ENCODE results near the gene NMT1.

NMT1 gene

DNA sequence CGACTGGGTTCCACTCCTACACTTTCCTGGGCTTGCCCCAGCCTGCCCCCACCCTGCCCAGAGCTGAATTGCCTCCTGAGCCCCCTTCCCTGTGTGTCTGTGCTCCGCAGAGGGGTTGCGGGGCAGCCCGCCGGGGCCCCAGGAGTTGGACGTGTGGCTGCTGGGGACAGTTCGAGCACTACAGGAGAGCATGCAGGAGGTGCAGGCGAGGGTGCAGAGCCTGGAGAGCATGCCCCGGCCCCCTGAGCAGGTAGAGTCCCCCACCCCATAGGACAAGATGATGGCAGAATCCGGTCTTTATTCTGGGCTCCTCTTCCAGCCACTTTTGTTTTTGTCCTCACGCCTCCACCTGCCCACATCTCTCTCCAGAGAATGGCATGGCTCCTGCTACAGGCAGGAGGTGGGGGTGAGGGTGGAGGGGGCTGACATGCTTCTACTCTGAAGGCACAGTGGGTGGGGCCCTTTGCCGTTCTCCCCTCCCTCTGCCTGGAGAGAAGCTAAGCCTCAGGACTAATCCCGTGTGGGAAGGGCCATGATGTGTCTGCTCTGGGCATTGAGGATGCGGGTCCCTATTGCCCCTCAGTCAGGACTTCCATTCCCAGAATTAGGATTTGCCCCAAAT lies 77.9 kb downstream of the NMT1 start:
- DNase-seq, result no peak

DNA sequence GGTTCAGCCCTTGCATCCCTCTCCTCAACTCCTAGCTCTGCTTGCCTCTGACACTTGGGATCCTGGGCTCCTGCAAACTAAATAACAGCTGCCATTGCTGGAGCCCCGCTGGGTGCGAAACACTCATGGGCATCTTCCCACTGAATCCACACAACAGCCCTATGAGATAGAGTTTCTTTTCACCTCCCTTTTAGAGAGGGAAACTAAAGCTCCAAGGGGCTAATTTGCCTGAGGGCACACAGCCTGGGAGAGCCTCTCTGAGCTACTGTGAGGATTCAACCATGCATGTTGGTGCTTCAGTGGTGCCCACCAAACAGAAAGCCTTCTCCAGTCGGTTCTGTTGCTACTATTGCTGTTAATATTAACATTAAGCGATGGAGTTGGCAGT lies 78.4 kb downstream of the NMT1 start:
- no peak for DNase-seq

GRCh38 chr17:45143094-45143670 lies 82.1 kb downstream of the NMT1 start:
- no peak for DNase-seq

GRCh38 chr17:45143767-45144198 lies 82.7 kb downstream of the NMT1 start:
- DNase-seq, result no peak

- no peak for DNase-seq
Observed at GRCh38 chr17:45144199-45145034, 83.3 kb downstream of the NMT1 start.

DNA sequence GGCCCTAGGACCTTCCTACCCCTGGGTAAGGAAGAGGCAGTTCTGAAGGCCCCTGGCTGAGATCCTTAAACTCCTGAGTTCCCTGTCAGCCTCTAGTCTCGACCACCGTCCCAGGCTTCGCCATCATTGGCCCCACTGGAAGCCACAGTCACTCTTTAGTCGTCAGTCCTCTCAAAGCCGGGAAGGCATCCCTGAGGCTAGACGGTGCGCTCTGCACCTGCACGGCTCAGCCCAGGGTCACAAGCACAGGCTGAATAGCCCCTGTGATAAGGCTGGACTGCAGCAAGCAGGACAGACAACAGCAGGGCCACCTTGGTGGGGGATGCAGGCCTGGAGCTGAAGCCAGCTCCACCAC lies 83.9 kb downstream of the NMT1 start:
- no peak for DNase-seq

DNA sequence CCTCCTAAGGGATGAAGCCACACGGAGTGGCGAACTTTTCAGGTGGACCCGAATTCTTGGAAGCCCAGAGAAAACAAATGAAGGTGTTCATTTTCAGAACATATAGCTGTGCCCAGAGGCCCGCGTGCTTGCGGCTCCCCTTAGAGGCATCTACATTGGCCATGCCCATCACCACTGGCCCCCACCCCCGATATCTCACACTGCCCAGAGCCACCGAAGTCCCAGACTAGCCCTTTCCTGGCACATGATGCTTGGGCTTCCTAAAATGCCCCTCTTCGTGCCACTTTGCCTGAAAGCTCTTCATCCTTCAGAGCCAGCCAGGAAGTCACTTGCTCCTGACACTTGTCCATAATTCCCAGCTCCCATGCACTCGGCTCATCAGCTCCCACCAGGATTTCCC lies 85.0 kb downstream of the NMT1 start:
- DNase-seq, result no peak

DNA sequence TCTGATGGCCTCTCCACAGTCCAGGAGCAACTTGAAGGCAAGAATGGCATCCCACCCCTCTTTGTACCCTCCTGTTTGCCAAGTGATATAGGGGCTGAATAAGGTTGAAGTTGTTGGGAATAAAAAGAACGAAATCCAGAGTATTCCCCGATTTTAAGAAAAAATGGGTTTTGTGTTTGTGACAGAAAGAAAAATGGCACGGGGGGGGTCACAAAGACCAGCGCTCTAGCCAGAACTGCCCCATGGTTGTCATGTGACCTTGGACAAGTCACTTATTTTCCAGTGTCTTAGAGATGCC lies 85.4 kb downstream of the NMT1 start:
- DNase-seq, result no peak

GRCh38 chr17:45146890-45147580 lies 85.9 kb downstream of the NMT1 start:
- peak; percentile 74 for DNase-seq

DNA sequence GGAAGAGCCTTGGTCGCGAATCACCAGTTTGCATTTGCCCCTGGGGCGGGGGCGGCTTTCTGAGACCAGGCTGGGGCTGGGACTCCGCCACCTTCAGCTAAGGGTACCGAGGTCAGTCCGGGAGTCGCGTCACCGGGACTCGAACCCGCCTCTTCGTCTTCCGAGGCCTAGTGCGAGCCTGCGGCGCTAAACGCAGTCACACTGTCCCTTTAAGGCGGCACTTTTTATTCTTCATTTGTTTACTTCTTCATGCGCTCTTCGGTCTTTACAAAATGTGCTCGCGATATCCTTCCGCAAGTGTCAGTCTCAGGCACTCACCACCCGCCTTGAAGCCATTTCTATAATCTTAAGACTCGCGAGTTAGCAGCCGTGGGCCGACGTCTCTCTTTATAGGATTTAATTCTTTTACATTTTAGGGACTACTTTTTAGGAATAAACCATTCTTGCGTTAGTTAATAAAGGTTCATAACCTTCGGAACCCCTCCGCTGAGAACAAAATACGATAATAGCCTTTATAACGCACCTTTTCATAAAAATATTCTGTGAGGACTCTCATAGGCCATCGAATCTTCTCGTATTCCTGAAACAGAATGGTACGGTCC lies 86.6 kb downstream of the NMT1 start:
- peak; percentile 89 for DNase-seq

DNA sequence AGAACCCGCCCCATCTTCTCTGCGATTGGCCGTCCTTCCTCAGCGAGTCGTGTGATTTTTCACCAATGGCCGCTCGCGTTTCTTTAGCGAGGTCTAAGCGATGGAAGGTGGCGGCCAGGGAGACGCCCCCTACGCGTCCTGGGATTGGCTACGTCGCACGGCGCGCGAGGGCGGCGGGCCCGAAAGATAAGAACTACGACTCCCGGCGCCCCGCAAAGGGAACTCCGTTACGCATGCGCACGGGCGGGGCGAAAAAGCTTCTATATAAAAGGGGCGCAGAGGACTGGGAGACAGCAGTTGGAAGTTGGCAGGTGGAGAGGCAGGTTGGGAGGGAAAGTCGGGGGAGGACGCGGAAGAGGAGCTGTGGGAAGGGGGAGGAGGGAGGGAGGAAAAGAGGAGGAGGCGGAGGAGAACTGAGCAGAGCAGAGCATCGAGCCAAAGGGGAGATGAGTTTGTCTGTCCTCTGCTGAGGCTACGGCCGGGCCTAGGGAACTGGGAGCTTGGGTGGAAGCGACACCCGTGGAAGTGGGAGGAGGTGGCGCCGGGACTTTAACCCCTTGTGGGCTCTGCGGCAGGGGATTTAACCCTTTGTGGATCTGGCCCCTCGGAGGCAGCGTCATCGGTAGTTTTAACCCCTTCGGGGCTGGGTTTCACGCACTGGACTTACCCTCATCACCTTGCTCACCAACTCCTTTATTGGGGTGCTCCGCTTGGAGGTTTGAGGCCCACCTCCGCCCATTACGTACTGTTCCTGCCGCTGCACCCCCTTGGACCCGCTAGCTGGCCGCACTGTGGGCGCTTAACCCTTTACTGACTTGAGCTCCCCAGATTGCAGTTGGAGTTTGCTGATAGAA lies 87.3 kb downstream of the NMT1 start, which contains the start of gene HEXIM1:
Gene HEXIM1, plus strand, starts transcription at position 293 of the 854 bp plus-strand sequence. CDS start 716 bp downstream, outside the sequence.
- DNase-seq, result peak; percentile 98

GRCh38 chr17:45149037-45149668 lies 88.0 kb downstream of the NMT1 start:
- peak; percentile 51 for DNase-seq

DNA sequence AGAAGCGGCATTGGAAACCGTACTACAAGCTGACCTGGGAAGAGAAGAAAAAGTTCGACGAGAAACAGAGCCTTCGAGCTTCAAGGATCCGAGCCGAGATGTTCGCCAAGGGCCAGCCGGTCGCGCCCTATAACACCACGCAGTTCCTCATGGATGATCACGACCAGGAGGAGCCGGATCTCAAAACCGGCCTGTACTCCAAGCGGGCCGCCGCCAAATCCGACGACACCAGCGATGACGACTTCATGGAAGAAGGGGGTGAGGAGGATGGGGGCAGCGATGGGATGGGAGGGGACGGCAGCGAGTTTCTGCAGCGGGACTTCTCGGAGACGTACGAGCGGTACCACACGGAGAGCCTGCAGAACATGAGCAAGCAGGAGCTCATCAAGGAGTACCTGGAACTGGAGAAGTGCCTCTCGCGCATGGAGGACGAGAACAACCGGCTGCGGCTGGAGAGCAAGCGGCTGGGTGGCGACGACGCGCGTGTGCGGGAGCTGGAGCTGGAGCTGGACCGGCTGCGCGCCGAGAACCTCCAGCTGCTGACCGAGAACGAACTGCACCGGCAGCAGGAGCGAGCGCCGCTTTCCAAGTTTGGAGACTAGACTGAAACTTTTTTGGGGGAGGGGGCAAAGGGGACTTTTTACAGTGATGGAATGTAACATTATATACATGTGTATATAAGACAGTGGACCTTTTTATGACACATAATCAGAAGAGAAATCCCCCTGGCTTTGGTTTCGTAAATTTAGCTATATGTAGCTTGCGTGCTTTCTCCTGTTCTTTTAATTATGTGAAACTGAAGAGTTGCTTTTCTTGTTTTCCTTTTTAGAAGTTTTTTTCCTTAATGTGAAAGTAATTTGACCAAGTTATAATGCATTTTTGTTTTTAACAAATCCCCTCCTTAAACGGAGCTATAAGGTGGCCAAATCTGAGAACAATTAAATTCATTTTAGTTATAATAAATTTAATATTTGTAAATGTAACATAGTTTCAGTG lies 88.8 kb downstream of the NMT1 start:
- no peak for DNase-seq

- DNase-seq, result no peak
Observed at GRCh38 chr17:45150911-45151809, 90.0 kb downstream of the NMT1 start.

DNA sequence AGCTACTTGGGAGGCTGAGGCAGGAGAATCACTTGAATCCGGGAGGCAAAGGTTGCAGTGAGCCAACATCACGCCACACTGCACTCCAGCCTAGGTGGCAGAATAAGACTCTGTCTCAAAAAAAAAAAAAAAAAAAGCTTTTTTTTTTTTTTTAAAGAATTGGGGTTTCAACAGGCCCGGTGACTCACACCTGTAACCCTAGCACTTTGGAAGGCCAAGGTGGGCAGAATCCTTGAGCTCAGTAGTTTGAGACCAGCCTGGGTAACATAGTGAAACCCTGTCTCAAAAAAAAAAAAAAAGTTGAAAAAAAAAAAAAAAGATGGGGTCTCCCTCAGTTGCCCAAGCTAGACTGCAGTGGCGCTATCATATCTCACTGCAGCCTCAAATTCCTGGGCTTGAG lies 93.9 kb downstream of the NMT1 start:
- DNase-seq, result no peak

- DNase-seq, result no peak
Observed at GRCh38 chr17:45155483-45155882, 94.4 kb downstream of the NMT1 start.

DNA sequence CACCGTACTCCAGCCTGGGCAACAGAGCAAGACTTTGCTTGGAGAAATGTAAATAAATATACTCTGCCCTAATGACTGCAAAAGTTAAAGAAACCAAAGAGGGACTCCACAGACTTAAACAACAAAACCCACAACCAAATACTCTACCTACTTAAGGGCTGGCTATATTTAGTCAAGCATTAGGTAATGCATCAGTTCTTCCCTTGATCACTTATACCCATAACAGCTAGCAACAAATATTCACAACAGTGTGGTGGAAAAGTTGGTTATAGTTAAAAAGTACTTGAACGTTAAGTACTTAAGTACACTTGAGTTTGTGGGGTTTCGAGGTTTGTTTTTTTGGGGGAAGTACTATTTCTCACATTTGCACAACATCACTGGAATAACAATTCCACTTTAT lies 95.1 kb downstream of the NMT1 start:
- no peak for DNase-seq
